Activated CD8-positive, alpha-beta T cell treated with anti-CD3 and anti-CD28 coated beads, Interleukin-2, amount 10 ng/mL, durations not matched to agents 7 days and 5 days (primary cell): ENCODE results near the gene MAP2K5. TPM values are rescaled to one million over a fixed set of nuclear protein-coding genes. Genes with fewer than 3 reads are reported as not detected.

Experiments used
- ATAC-seq: fragments of 150-1000 bp; cut with Tn5 transposase; one replicate; pipeline ENCODE4 v1.10.0; 2021; ENCODE audit warnings: moderate library complexity
- CTCF ChIA-PET: fragments of 350-600 bp; sonication (Branson Sonifier 250); formaldehyde crosslinking; loops from one replicate; lab custom pipeline; 2021; ENCODE audit warnings: antibody characterized with exemption; lab: Charles Lee
- POLR2A ChIA-PET: fragments of 350-600 bp; sonication (Branson Sonifier 250); formaldehyde crosslinking; loops from one replicate; lab custom pipeline; 2021; ENCODE audit warnings: antibody characterized with exemption; lab: Charles Lee
- DNase-seq: peaks from one replicate; pipeline ENCODE4 v3.0.0-alpha.2; 2020
- H3K27ac Mint-ChIP-seq: one replicate; pipeline ENCODE4 v1.8.0; 2021; ENCODE audit warnings: mild to moderate bottlenecking, mixed read lengths
- H3K27me3 Mint-ChIP-seq: one replicate; pipeline ENCODE4 v1.8.0; 2021; ENCODE audit warnings: low read depth, mixed read lengths
- H3K36me3 Mint-ChIP-seq: one replicate; pipeline ENCODE4 v1.8.0; 2021; ENCODE audit warnings: low read depth, mixed read lengths
- H3K4me1 Mint-ChIP-seq: one replicate; pipeline ENCODE4 v1.8.0; 2021; ENCODE audit warnings: low read depth, mixed read lengths
- H3K4me3 Mint-ChIP-seq: one replicate; pipeline ENCODE4 v1.8.0; 2021; ENCODE audit warnings: mild to moderate bottlenecking, mixed read lengths
- H3K9me3 Mint-ChIP-seq: one replicate; pipeline ENCODE4 v1.8.0; 2022; ENCODE audit warnings: mixed read lengths; ENCODE audit not compliant: insufficient read depth
- total RNA-seq, 2 experiments: library from RNA; stranded (reverse); gene quantifications; one replicate each; pipeline ENCODE4 v1.2.3, GENCODE V29; 2021

Gene MAP2K5
- total RNA-seq, 2 experiments from 2014 or later, result 18.3 to 20.9 TPM

DNA sequence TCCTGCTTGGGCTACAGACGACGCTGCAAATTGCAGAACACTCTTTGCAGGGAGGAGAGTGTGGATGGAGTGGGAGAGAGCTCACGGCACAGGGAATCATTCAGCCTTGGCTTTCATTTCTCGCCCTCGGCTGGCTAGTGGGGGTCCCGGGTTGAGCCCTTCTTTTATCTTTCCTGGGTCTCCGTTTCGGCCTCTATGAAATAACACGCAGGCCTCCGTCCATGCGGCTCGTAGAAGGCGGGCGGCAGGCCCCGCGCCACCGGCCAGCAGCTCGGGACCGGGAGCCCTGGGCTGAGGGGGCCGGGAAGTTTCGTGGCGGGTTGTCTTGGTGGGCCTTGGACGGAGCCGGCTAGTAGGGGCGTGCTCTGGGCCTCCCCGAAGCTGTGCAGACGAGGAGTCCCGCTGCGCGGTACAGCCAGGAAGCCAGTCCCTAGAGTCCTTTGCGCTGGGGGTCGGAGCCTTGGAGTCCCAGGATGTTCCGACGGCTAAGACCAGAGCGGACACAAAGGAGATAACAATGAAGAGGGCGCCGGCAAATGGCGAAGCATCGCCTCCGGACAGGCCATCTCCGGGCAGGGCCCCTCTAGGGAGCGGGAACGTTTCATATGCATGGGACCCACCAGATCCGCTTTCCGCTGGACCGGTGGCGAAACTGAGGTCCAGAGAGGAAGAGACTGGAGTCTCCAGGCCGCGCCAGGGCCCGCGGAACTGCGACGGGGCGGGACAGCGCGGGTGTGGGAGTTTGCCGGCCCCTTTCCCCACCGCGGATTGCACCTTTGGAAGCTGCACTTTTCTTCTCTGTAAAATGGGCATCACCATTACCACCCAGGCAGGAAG is 293.0 kb downstream of the MAP2K5 start:
- peaks cover 4% of the 10 kb centered on the region for H3K36me3 Mint-ChIP-seq

DNA sequence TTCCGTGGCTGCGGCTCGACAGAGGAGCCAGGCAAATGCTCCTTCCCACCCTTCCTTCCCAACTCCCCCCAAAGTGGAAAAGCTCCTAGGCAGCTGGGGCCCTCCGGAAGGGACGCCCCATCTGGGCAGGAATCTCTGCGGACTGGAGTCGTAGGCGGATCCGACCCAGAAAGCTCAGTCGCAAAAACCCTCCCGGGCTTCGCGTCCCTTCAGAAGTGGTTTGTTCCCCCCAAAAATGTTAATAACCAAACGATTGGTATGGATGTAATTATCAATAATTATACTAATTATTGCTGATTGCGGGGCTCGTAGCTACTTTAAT is 293.6 kb downstream of the MAP2K5 start:
- peaks cover 61% of the 10 kb centered on the region for H3K27me3 Mint-ChIP-seq
- ChIA-PET CTCF (interaction anchor here (0.7 to 4.2 kb wide), 23 partner anchors 10 to 883 kb away, joined by 3 to 57 read pairs (median 4); partner anchors contain the start of genes C15orf61 and SKOR1), POLR2A (interaction anchor here (0.5 to 0.8 kb wide), 2 partner anchors 315 to 332 kb away, joined by 3 read pairs; partner anchors contain the start of gene C15orf61)
- peak overlapping the region; percentile 66 for H3K4me3 Mint-ChIP-seq
- no peaks in the 10 kb centered on the region for H3K9me3 Mint-ChIP-seq
- H3K36me3 Mint-ChIP-seq, result peaks cover 4% of the 10 kb centered on the region
- H3K4me1 Mint-ChIP-seq, result peaks cover 49% of the 10 kb centered on the region
- ATAC-seq (no peak), DNase-seq (no peak)
- no peak overlapping the region for H3K27ac Mint-ChIP-seq

More for the DNA sequence above, 293.0 kb downstream of the MAP2K5 start:
- DNase-seq (no peak), ATAC-seq (no peak)
- POLR2A ChIA-PET, result interaction anchor here (0.5 to 1.3 kb wide), 3 partner anchors 315 to 379 kb away, joined by 3 read pairs; partner anchors contain the start of gene C15orf61
- no peak overlapping the region for H3K27ac Mint-ChIP-seq
- H3K4me3 Mint-ChIP-seq, result peak overlapping the region; percentile 66
- no peaks in the 10 kb centered on the region for H3K9me3 Mint-ChIP-seq
- CTCF ChIA-PET, result interaction anchor here (0.6 to 4.2 kb wide), 24 partner anchors 9 to 882 kb away, joined by 3 to 57 read pairs (median 4); partner anchors contain the start of genes C15orf61 and SKOR1
- peaks cover 50% of the 10 kb centered on the region for H3K4me1 Mint-ChIP-seq
- peaks cover 67% of the 10 kb centered on the region for H3K27me3 Mint-ChIP-seq

DNA sequence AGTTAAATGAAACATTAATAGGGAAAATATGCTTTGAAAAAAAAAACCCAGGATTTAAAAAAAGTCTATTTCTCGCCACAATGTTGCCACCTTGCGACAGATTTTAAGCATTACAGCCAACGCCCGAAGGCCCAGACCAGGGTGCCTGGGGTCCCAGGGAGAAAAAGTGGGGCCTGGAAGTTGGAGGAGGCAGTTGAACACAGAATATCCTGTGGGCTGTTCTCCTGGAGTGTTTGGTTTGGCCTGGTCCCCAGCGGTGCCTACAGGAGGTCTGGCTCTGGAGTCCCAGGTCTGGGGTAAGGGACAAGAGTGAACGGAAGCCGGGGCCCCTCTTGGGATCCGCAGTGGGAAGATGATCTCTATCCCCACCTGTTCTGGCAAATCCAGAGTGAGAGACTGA is 294.0 kb downstream of the MAP2K5 start:
- peaks cover 58% of the 10 kb centered on the region for H3K27me3 Mint-ChIP-seq
- H3K4me3 Mint-ChIP-seq, result peak overlapping the region; percentile 66
- POLR2A ChIA-PET, result interaction anchor here (0.5 to 0.8 kb wide), 2 partner anchors 316 to 333 kb away, joined by 3 read pairs; partner anchors contain the start of gene C15orf61
- no peak overlapping the region for H3K27ac Mint-ChIP-seq
- ATAC-seq (no peak), DNase-seq (peak; percentile 66)
- H3K4me1 Mint-ChIP-seq, result peaks cover 53% of the 10 kb centered on the region
- no peaks in the 10 kb centered on the region for H3K9me3 Mint-ChIP-seq
- CTCF ChIA-PET, result interaction anchor here (0.7 to 4.2 kb wide), 23 partner anchors 10 to 883 kb away, joined by 3 to 57 read pairs (median 4); partner anchors contain the start of genes C15orf61 and SKOR1
- peaks cover 4% of the 10 kb centered on the region for H3K36me3 Mint-ChIP-seq

DNA sequence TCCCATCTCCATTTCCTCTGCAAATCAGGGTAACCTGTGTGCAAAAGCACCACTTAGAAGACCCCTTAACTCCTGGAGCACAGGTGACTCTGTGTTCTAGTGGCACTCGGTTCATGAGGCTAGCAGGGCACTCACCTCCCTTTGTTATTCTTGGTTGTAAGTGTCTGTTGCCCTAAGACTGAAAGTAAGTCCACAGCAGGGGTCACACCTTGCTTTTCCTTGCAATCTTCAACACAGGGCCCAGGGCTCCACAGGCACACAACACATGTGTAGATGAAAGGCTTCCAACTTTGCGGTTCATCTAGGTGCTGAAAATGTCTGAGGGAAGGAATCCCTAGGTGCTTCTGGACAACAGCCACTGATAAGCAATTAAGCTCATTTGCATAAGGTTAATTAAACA is 294.5 kb downstream of the MAP2K5 start:
- Mint-ChIP-seq H3K36me3 (peaks cover 4% of the 10 kb centered on the region), H3K4me3 (no peak overlapping the region), H3K9me3 (no peaks in the 10 kb centered on the region), H3K4me1 (peaks cover 56% of the 10 kb centered on the region), H3K27me3 (peaks cover 54% of the 10 kb centered on the region), H3K27ac (no peak overlapping the region)
- POLR2A ChIA-PET, result no interaction called here
- no peak for DNase-seq
- CTCF ChIA-PET, result interaction anchor here (0.9 to 4.2 kb wide), 6 partner anchors 12 to 382 kb away, joined by 3 to 57 read pairs (median 7); no protein-coding TSS in a partner anchor
- ATAC-seq, result no peak

DNA sequence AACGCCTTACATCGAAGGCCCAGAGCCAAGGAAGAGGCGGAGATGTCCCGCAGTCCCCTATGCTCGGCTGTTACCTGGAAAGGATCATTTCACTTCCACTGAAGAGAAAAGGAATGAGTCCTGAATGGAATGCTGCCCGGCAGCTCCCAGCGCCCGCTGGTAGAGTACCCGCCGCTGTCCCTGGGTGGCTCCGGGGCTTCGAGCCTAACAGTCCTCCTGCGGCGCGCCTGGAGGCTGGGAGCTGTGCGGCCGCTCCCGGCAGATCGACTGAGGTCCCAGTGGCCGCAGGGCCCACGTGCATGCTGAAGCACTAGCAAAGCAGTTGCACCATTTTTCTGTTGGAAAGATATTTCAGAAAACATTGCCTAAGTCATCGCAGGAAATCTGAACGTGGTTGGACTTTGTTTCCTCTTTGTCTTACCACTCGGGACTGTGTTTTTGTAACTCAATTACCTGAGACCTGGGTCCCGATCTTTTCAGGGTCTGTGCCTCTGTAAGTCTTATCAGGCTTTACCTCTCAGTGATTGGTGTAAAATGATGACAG is 296.4 kb downstream of the MAP2K5 start:
- H3K4me3 Mint-ChIP-seq, result peak overlapping the region; percentile 34
- H3K27me3 Mint-ChIP-seq, result peaks cover 36% of the 10 kb centered on the region
- H3K4me1 Mint-ChIP-seq, result peaks cover 45% of the 10 kb centered on the region
- H3K27ac Mint-ChIP-seq, result no peak overlapping the region
- POLR2A ChIA-PET, result no interaction called here
- H3K36me3 Mint-ChIP-seq, result peaks cover 4% of the 10 kb centered on the region
- DNase-seq (no peak), ATAC-seq (no peak)
- CTCF ChIA-PET, result interaction anchor here (1.4 kb wide), 1 partner anchor 337 kb away, joined by 6 read pairs; no protein-coding TSS in a partner anchor
- H3K9me3 Mint-ChIP-seq, result no peaks in the 10 kb centered on the region

DNA sequence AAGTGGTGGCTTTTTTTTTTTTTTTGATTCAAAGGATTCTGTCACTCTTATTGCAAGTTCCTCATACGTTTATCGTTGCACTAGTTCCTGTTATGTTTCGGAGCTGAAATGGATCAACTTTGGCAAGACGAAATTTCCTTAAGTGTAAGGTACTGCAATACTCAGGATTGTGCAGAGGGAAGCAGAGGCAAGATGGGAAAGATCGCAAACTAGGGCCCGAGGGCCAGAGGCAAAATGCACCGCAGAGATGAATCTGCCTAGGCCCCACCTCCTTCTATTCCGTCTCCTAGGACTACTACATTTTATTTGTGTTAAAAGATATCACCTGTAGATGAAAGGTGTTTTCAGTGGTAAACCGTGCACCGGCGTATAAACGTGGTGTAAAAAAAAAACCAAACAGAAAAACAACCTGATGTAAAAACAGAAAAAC is 297.0 kb downstream of the MAP2K5 start:
- ATAC-seq (peak; percentile 31), DNase-seq (peak; percentile 54)
- CTCF ChIA-PET, result interaction anchor here (0.6 kb wide), 1 partner anchor 359 kb away, joined by 3 read pairs; no protein-coding TSS in a partner anchor
- POLR2A ChIA-PET, result no interaction called here
- Mint-ChIP-seq H3K36me3 (peaks cover 4% of the 10 kb centered on the region), H3K27ac (peak overlapping the region; percentile 94), H3K27me3 (peaks cover 29% of the 10 kb centered on the region), H3K4me1 (peaks cover 40% of the 10 kb centered on the region), H3K9me3 (no peaks in the 10 kb centered on the region), H3K4me3 (peak overlapping the region; percentile 87)

DNA sequence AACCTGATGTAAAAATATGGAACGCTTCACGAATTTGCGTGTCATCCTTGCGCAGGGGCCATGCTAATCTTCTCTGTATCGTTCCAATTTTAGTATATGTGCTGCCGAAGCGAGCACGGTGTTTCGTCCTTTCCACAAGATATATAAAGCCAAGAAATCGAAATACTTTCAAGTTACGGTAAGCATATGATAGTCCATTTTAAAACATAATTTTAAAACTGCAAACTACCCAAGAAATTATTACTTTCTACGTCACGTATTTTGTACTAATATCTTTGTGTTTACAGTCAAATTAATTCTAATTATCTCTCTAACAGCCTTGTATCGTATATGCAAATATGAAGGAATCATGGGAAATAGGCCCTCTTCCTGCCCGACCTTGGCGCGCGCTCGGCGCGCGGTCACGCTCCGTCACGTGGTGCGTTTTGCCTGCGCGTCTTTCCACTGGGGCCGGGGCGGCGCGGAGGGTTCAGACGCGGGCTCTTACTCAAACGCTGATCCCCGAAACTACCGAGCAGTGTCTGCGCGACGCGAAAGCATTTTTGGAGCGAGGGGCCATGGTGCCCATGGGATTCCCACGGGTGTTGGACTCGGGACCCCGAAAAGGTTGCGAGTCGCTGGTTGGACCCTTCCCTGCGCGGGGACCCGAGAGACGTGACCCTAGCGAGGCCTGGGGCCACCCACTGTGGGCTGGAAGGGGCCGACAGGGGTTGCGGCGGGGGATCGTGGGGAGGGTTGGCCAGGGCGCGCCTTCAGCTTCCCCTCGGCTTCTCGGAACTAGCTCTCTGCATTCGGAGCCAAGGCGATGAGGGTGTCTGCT is 297.6 kb downstream of the MAP2K5 start, which contains the start of gene RNU6-1:
Gene RNU6-1 (minus strand): TSS at position 117 of the 820 bp plus-strand sequence.
- ChIA-PET POLR2A (interaction anchor here (0.6 to 1.1 kb wide), 4 partner anchors 78 to 390 kb away, joined by 3 to 6 read pairs (median 3); no protein-coding TSS in a partner anchor), CTCF (interaction anchor here (0.6 kb wide), 1 partner anchor 359 kb away, joined by 3 read pairs; no protein-coding TSS in a partner anchor)
- Mint-ChIP-seq H3K27ac (peak within 1 kb of the TSS; percentile 94), H3K27me3 (peaks cover 25% of the 10 kb centered on the region), H3K36me3 (peaks cover 4% of the 10 kb centered on the region), H3K4me3 (peak within 1 kb of the TSS; percentile 87), H3K9me3 (no peaks in the 10 kb centered on the region), H3K4me1 (peaks cover 37% of the 10 kb centered on the region)
- DNase-seq (peak; percentile 97), ATAC-seq (peak; percentile 90)

DNA sequence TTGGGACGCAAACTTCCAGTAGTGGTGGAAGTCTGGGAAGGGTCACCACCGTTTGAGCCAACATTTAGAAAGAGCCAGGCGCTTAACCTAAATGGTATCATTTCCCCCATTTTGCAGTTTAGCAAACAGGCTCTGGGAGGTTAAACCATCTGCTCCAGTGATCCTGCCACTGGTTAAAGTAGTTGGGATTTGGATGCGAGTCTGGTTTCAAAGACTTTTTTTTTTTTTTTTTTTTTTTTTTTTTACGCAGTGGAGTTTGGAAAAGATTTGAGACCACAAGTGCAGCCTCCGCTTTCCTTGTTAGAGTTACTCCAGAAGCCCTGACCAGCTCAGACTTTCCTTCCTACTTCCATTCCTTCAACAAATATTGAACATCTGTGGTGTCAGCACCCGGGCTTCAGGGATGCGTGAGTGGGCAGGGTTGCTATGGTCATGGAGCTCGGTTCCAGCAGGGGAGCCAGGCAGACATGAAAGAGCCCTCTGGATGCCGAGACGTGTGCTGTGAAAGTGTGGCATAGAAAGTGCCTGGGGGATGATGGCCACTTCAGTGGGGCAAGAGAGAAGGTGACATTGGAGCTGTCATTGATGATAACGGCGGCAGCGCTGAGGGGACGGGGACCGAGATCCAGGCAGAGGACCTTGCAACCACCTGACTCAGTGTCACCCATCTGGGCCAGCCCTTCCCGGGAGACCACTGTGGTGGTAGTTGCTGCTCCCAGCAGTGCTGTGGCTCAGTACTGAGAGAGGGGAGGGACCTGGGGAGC is 298.4 kb downstream of the MAP2K5 start:
- Mint-ChIP-seq H3K9me3 (no peaks in the 10 kb centered on the region), H3K4me1 (peaks cover 31% of the 10 kb centered on the region), H3K4me3 (peak overlapping the region; percentile 87), H3K36me3 (peaks cover 4% of the 10 kb centered on the region), H3K27me3 (peaks cover 17% of the 10 kb centered on the region), H3K27ac (peak overlapping the region; percentile 94)
- CTCF ChIA-PET, result interaction anchor here (1.1 kb wide), 1 partner anchor 57 kb away, joined by 3 read pairs; no protein-coding TSS in a partner anchor
- POLR2A ChIA-PET, result interaction anchor here (0.6 to 1.1 kb wide), 6 partner anchors 79 to 389 kb away, joined by 3 to 6 read pairs (median 3); no protein-coding TSS in a partner anchor
- peak; percentile 44 for DNase-seq
- no peak for ATAC-seq

DNA sequence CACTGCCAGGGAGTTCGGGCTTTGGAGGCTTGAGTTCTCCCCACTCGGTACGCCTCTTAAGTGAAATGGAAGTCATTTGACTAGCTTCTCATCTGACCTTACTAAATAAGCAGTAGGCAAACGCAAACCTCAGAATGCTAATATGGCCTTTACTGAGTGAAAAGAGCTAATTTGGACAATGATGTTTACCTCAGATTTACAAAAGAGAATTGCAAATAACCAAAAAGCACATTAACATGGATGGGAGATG is 298.9 kb downstream of the MAP2K5 start:
- ATAC-seq (no peak), DNase-seq (no peak)
- Mint-ChIP-seq H3K27me3 (peaks cover 13% of the 10 kb centered on the region), H3K4me3 (peak overlapping the region; percentile 87), H3K36me3 (peaks cover 4% of the 10 kb centered on the region), H3K4me1 (peaks cover 26% of the 10 kb centered on the region), H3K9me3 (no peaks in the 10 kb centered on the region), H3K27ac (peak overlapping the region; percentile 94)
- CTCF ChIA-PET, result interaction anchor here (1.1 kb wide), 1 partner anchor 57 kb away, joined by 3 read pairs; no protein-coding TSS in a partner anchor
- POLR2A ChIA-PET, result interaction anchor here (0.6 to 1.1 kb wide), 3 partner anchors 321 to 351 kb away, joined by 3 read pairs; no protein-coding TSS in a partner anchor

DNA sequence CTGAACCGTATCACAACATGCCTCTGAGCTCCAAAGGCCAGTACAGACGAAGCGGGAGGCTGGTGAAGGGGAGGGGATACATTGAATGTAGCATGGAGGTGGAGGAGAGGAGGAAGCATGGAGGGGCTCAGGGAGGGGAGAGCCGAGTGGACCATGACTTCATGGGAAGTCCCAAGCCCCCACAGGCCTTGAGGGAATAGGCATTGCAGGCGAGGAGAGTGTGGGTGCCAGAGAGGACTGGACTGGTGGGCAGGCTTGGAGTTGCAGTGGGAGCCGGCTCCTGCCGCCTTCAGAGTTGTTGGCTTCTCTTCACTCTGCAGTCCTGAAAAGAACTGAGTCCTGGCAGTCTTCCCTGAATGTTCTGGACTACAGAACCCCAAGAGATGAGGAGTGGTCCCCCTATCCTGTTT is 300.6 kb downstream of the MAP2K5 start:
- ChIA-PET POLR2A (no interaction called here), CTCF (no interaction called here)
- Mint-ChIP-seq H3K4me1 (peaks cover 25% of the 10 kb centered on the region), H3K9me3 (no peaks in the 10 kb centered on the region), H3K36me3 (peaks cover 4% of the 10 kb centered on the region), H3K27me3 (peaks cover 9% of the 10 kb centered on the region), H3K4me3 (no peak overlapping the region), H3K27ac (no peak overlapping the region)
- DNase-seq (no peak), ATAC-seq (no peak)
